DND-41 (cell line): Measurements from ENCODE around the gene GATA2.

Source experiments
- ATAC-seq: fragments of 200-7000 bp; cut with Tn5 transposase; 3 replicates; pipeline ENCODE4 v1.9.1; 2021; ENCODE audit warnings: low read depth; ENCODE audit not compliant: insufficient read depth
- DNase-seq: peaks from one replicate; pipeline ENCODE4 v3.0.0-alpha.2; 2020
- H2AFZ ChIP-seq: 2 replicates; pipeline ENCODE4 v1.6.0; 2012; ENCODE audit warnings: low read depth, low read length
- H3K27ac ChIP-seq: 2 replicates; pipeline ENCODE4 v1.5.1; 2012; ENCODE audit warnings: low read length, inconsistent platforms
- H3K27me3 ChIP-seq: fragments of 200-600 bp; sonication (generic); 2 replicates; pipeline ENCODE4 v1.6.0; 2012; ENCODE audit warnings: low read length, mild to moderate bottlenecking, inconsistent platforms; ENCODE audit not compliant: insufficient read depth, poor library complexity
- H3K36me3 ChIP-seq: 2 replicates; pipeline ENCODE4 v1.5.1; 2012; ENCODE audit warnings: low read length, inconsistent platforms; ENCODE audit not compliant: insufficient read depth
- H3K4me1 ChIP-seq: 2 replicates; pipeline ENCODE4 v1.5.1; 2012; ENCODE audit warnings: mild to moderate bottlenecking, low read length; ENCODE audit not compliant: insufficient read depth
- H3K4me2 ChIP-seq: 2 replicates; pipeline ENCODE4 v1.6.0; 2012; ENCODE audit warnings: mild to moderate bottlenecking, moderate library complexity, low read length, inconsistent platforms; ENCODE audit not compliant: insufficient read depth
- H3K4me3 ChIP-seq, 2 experiments: fragments of 200-600 bp in 1 of 2; shearing (Covaris generic) in 1 of 2; 2 replicates each; pipeline ENCODE4 v1.5.1; 2012 to 2016; ENCODE audit warnings: inconsistent platforms in 2 of 2, low read length in 2 of 2, mild to moderate bottlenecking in 2 of 2, low read depth in 1 of 2, moderate library complexity in 1 of 2
- H3K79me2 ChIP-seq: 2 replicates; pipeline ENCODE4 v1.6.0; 2012; ENCODE audit warnings: low read length, inconsistent platforms; ENCODE audit not compliant: insufficient read depth
- H3K9ac ChIP-seq: 2 replicates; pipeline ENCODE4 v1.6.0; 2012; ENCODE audit warnings: low read depth, mild to moderate bottlenecking, inconsistent platforms, low read length, moderate library complexity
- H3K9me3 ChIP-seq: 2 replicates; pipeline ENCODE4 v1.5.1; 2012; ENCODE audit warnings: low read length, moderate library complexity, mild to moderate bottlenecking, inconsistent platforms; ENCODE audit not compliant: insufficient read depth, severe bottlenecking
- H4K20me1 ChIP-seq: 2 replicates; pipeline ENCODE4 v1.6.0; 2012; ENCODE audit warnings: low read length; ENCODE audit not compliant: insufficient read depth
- EZH2 ChIP-seq: IDR thresholded peaks from 3 replicates; pipeline ENCODE4 v1.6.1; 2012; ENCODE audit warnings: borderline replicate concordance, low read depth, mild to moderate bottlenecking, moderate library complexity, low read length, inconsistent platforms; ENCODE audit not compliant: severe bottlenecking
- TF ChIP-seq, protein P1 (sequence below): IDR thresholded peaks from 2 replicates; pipeline ENCODE4 v1.5.1; 2012; ENCODE audit warnings: borderline replicate concordance, low read length, moderate library complexity, mild to moderate bottlenecking; ENCODE audit not compliant: poor library complexity, severe bottlenecking; ENCODE audit errors: extremely low read depth

The GATA2 gene

DNA sequence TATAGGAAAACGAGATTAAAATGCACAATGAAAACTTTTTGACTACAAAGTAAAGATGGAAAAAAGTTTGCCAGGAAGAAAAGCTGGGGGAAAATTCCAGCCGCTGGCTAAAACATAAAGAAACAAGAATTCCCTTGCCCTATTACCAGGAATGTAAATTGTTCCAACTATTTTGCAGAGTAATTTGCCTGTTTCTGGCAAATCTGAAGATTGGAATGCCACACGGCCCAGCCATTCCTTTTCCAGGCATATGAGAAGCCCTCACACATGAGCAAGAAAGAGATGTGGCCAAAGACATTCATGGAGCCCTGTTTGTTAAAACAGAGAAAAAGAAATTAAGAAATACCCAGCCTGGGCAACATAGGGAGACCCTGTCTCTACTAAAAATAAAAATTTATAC is 8.4 kb upstream of the GATA2 start:
- Histone ChIP-seq H3K27ac (no peak overlapping the region), H3K4me2 (no peak overlapping the region), H3K4me1 (peaks cover 11% of the 10 kb centered on the region), H4K20me1 (no peaks in the 10 kb centered on the region), H3K27me3 (peaks cover 6% of the 10 kb centered on the region), H3K4me3 (no peak overlapping the region), H3K36me3 (no peaks in the 10 kb centered on the region), H3K9ac (no peak overlapping the region), H2AFZ (no peak overlapping the region), H3K79me2 (no peaks in the 10 kb centered on the region), H3K9me3 (no peaks in the 10 kb centered on the region)
- ATAC-seq (no peak), DNase-seq (no peak)
- no peak for TF ChIP-seq EZH2
- TF ChIP-seq, protein P1, sequence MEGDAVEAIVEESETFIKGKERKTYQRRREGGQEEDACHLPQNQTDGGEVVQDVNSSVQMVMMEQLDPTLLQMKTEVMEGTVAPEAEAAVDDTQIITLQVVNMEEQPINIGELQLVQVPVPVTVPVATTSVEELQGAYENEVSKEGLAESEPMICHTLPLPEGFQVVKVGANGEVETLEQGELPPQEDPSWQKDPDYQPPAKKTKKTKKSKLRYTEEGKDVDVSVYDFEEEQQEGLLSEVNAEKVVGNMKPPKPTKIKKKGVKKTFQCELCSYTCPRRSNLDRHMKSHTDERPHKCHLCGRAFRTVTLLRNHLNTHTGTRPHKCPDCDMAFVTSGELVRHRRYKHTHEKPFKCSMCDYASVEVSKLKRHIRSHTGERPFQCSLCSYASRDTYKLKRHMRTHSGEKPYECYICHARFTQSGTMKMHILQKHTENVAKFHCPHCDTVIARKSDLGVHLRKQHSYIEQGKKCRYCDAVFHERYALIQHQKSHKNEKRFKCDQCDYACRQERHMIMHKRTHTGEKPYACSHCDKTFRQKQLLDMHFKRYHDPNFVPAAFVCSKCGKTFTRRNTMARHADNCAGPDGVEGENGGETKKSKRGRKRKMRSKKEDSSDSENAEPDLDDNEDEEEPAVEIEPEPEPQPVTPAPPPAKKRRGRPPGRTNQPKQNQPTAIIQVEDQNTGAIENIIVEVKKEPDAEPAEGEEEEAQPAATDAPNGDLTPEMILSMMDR: no peak

DNA sequence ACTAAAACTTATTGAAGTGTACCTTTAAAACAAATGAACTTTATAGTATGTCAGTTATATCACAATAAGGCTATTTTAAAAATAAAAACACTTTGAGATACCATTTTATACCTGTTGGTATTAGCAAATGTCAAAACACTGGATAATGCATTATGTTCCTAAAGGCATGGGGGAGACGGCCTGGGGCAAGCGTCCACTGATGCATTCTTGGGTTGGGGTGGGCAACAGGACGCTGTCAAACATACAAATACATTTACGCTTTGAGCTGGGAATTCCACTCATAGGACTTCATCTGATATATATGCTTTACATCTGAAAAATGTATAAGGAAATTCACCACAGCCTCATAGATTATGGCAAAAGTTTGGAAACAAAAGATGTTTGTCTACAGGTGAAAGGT is 7.6 kb upstream of the GATA2 start:
- ATAC-seq (no peak), DNase-seq (no peak)
- Histone ChIP-seq H3K4me2 (no peak overlapping the region), H3K9me3 (no peaks in the 10 kb centered on the region), H3K27me3 (peaks cover 6% of the 10 kb centered on the region), H4K20me1 (no peaks in the 10 kb centered on the region), H3K27ac (no peak overlapping the region), H3K36me3 (no peaks in the 10 kb centered on the region), H3K4me3 (no peak overlapping the region), H3K79me2 (no peaks in the 10 kb centered on the region), H3K9ac (no peak overlapping the region), H2AFZ (no peak overlapping the region), H3K4me1 (peaks cover 11% of the 10 kb centered on the region)
- TF ChIP-seq, protein P1: no peak
- no peak for TF ChIP-seq EZH2

DNA sequence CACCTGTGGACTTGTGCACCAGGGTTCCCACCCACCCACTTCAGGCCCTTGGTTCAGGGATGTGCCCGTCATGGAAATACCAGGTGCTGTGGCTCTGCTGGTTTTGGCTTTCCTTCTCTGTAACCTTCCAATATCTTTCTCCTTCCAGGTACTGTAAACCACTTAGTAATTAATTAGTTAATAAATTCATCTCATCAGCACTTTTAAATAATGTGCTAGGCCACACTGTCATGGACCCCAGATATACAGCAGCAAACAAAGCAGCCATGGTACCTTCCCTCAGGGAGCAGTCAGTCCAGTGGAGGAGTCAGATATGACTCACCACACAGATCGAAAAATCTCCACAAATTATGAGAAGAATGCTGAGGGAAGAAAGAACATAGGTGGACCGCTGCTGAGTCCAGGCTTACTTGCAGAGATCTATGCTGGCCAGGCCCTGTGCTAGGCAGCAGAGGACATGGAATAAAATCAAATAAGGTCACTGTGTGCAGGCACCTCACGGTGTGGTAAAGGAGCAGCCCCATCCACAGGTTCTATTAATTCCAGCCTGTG is 6.8 kb upstream of the GATA2 start:
- no peak for ATAC-seq
- Histone ChIP-seq H3K9me3 (no peaks in the 10 kb centered on the region), H3K4me1 (peaks cover 11% of the 10 kb centered on the region), H4K20me1 (no peaks in the 10 kb centered on the region), H3K9ac (no peak overlapping the region), H2AFZ (no peak overlapping the region), H3K27me3 (peaks cover 6% of the 10 kb centered on the region), H3K4me2 (no peak overlapping the region), H3K27ac (no peak overlapping the region), H3K79me2 (no peaks in the 10 kb centered on the region), H3K4me3 (no peak overlapping the region), H3K36me3 (no peaks in the 10 kb centered on the region)
- no peak for DNase-seq
- TF ChIP-seq, protein P1: no peak
- no peak for TF ChIP-seq EZH2
